ENCODE data around the gene ARHGAP6.

GRCh38 chrX:11189097-11189496, 476.6 kb downstream of the ARHGAP6 start:
- no peak for TF ChIP-seq EZH2 (IDR thresholded peaks at IDR 0.05; ENCODE audit: borderline replicate concordance, low read length)
- TF ChIP-seq, protein P1, sequence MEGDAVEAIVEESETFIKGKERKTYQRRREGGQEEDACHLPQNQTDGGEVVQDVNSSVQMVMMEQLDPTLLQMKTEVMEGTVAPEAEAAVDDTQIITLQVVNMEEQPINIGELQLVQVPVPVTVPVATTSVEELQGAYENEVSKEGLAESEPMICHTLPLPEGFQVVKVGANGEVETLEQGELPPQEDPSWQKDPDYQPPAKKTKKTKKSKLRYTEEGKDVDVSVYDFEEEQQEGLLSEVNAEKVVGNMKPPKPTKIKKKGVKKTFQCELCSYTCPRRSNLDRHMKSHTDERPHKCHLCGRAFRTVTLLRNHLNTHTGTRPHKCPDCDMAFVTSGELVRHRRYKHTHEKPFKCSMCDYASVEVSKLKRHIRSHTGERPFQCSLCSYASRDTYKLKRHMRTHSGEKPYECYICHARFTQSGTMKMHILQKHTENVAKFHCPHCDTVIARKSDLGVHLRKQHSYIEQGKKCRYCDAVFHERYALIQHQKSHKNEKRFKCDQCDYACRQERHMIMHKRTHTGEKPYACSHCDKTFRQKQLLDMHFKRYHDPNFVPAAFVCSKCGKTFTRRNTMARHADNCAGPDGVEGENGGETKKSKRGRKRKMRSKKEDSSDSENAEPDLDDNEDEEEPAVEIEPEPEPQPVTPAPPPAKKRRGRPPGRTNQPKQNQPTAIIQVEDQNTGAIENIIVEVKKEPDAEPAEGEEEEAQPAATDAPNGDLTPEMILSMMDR (conservative IDR thresholded peaks at IDR 0.05 in 1 of 2, IDR thresholded peaks at IDR 0.05 in 1 of 2; ENCODE audit: extremely low read depth in 1 of 2, insufficient read depth in 1 of 2, low read depth in 1 of 2, low read length in 2 of 2): no peak

Measured in mammary epithelial cell (primary cell).